ENCODE measurements around the gene NSMCE1. TPM values are rescaled to one million over a fixed set of nuclear protein-coding genes. Genes with fewer than 3 reads are reported as not detected.

The NSMCE1 gene
- total RNA-seq, 2 donors from 2014 or later, result 37.6 to 58.2 TPM

DNA sequence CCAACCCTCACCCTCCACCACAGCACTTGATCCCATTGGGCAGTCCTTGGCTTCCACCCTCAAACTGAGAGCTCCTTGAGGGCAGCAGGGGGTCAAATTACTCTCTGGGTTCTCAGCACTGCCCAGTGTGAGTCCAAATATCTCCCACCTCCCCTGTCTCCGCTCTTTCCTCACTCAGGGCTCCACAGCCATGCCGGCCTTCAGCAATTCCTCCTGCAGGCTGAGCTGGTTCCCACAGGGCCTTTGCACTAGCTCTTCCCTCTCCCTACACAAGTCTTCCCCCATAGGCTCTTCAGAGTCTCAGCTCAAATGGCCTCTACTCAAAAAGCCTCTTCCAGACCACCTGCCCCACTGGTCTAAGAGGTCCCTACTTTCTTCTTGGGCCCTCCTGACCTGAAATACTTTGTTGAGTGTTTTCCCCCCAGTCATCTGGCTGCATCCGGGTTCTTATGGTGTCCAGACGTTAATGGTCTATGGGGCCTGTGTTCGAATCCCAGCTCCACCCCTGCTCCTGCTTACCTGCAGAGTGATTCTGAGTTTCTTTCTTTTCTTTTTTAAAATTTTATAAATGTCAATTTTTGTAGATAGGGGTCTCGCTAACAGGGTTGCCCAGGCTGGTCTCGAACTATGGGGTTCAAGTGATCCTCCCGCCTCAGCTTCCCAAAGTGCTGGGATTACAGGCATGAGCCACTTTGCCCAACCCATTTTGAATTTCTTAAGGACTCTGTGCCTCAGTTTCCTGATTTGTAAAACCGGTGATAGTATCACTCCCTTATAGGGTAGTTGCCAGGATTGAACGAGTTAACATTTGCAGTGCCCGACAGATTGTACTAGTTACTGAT, 44.2 kb upstream of the NSMCE1 start:
- DNase-seq, result no peak
- intact Hi-C loops (cut with DNase I), result loop anchor here (5.0 to 10.0 kb wide), 2 partner anchors 48 to 76 kb away; partner anchors contain the start of gene NSMCE1

DNA sequence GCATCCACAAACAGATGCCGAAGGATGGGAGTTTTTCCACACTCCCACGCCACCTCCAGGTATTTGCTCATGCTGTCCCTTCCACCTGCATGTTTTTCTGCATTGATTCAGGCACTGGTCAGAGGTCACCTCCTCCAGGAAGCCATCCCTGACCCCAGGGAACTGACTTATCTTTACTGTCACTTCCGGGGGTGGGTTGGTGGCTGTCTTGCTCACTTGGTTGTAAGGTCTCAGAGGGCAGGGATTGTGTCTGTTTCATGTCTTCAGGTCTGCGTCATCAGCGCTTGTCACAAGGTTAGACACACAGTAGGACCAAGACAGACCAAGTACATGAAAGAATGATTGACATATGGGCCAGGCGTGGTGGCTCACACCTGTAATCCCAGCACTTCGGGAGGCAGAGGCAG, 43.3 kb upstream of the NSMCE1 start:
- DNase-seq, result no peak
- intact Hi-C loops (cut with DNase I), result loop anchor here (5.0 to 10.0 kb wide), 2 partner anchors 47 to 75 kb away; partner anchors contain the start of gene NSMCE1

More for the DNA sequence above, 44.2 kb upstream of the NSMCE1 start:
- no peaks in the 10 kb centered on the region for H3K27me3 ChIP-seq
- H3K36me3 ChIP-seq, result no peaks in the 10 kb centered on the region
- H3K4me3 ChIP-seq, result peak overlapping the region; percentile 91
- H3K4me1 ChIP-seq, result peaks cover 5% of the 10 kb centered on the region
- H3K9ac ChIP-seq (ENCODE audit: low read depth in 2 of 2, low read length in 2 of 2), result peak overlapping the region; percentile 74 to 100
- H3K9me3 ChIP-seq, result no peaks in the 10 kb centered on the region
- TF ChIP-seq, protein P1, sequence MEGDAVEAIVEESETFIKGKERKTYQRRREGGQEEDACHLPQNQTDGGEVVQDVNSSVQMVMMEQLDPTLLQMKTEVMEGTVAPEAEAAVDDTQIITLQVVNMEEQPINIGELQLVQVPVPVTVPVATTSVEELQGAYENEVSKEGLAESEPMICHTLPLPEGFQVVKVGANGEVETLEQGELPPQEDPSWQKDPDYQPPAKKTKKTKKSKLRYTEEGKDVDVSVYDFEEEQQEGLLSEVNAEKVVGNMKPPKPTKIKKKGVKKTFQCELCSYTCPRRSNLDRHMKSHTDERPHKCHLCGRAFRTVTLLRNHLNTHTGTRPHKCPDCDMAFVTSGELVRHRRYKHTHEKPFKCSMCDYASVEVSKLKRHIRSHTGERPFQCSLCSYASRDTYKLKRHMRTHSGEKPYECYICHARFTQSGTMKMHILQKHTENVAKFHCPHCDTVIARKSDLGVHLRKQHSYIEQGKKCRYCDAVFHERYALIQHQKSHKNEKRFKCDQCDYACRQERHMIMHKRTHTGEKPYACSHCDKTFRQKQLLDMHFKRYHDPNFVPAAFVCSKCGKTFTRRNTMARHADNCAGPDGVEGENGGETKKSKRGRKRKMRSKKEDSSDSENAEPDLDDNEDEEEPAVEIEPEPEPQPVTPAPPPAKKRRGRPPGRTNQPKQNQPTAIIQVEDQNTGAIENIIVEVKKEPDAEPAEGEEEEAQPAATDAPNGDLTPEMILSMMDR (IDR thresholded peaks at IDR 0.05), result no peak
- H3K27ac ChIP-seq, result peak overlapping the region; percentile 99

DNA sequence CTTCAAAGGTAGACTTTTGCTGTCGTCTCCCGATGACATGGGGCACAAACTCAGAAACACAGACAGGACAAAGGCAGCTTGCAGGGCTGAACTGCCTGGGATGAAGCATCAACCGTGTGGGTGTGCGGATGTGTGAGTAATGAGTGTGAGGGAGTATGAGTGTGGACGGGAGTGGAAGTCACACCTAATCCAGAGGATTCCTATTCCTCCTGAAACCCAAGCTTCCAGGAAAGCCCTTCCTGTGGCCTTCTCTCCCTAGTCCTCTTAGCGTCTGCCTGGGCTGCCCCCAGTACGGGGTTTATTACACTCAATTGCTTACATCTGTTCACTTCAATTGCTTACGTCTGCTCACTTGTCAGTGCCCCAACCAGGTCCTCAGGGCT, 42.9 kb upstream of the NSMCE1 start:
- intact Hi-C loops (cut with DNase I), result loop anchor here (5.0 to 10.0 kb wide), 2 partner anchors 47 to 74 kb away; partner anchors contain the start of gene NSMCE1
- Histone ChIP-seq H3K4me1 (no peaks in the 10 kb centered on the region), H3K36me3 (no peaks in the 10 kb centered on the region), H3K27me3 (no peaks in the 10 kb centered on the region), H3K9me3 (no peaks in the 10 kb centered on the region), H3K9ac (ENCODE audit: low read depth in 2 of 2, low read length in 2 of 2) (no peak overlapping the region), H3K27ac (no peak overlapping the region), H3K4me3 (no peak overlapping the region)
- TF ChIP-seq, protein P1 (IDR thresholded peaks at IDR 0.05), result no peak
- DNase-seq, result no peak

More for the DNA sequence above, 43.3 kb upstream of the NSMCE1 start:
- H3K27me3 ChIP-seq, result no peaks in the 10 kb centered on the region
- H3K36me3 ChIP-seq, result no peaks in the 10 kb centered on the region
- H3K4me3 ChIP-seq, result no peak overlapping the region
- H3K4me1 ChIP-seq, result no peaks in the 10 kb centered on the region
- H3K27ac ChIP-seq, result no peak overlapping the region
- TF ChIP-seq, protein P1 (IDR thresholded peaks at IDR 0.05), result no peak
- no peaks in the 10 kb centered on the region for H3K9me3 ChIP-seq
- peak overlapping the region in 1 of 2 donors; percentile 18 for H3K9ac ChIP-seq (ENCODE audit: low read depth in 2 of 2, low read length in 2 of 2)

DNA sequence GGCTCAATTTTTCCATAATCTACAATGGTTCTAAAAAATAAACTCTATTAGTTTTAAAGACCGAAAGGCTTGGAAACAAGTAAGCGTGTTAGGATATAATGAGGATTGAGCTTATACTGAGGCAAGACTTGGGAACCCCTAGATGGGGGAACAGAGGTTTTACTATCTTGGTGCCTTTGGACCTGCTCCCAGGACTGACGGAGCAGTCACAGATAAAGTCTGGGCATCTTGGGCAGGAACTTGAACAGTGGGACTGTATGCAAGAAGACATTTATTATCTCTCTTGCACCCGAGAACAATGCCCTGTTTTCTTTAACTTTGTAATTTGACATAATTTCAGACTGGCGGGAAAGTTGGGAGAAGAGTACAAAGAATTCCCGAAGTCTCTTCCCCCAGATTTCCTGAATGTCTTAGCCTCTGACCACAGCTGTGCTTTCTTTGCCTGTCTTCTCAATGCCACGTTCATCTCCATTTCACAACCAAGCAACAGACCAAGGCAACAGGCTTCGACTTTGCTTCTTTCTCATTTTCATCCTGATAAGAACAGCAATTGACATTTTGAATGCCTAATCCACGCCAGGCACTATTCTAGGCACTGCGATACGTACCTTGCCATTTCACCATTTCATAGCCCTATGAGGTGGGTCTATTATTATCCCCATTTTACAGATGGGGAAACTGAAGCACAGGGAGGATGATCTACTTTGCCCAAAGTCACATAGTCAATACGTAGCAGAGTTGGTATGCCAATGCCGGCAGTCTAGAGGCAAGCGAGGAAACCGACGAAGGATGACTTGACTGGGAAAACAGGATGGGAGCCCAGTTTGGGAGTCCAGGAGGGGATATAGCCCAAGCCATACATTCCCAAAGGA, 42.2 kb upstream of the NSMCE1 start:
- no peak for DNase-seq
- H3K4me3 ChIP-seq, result no peak overlapping the region
- no peak overlapping the region for H3K27ac ChIP-seq
- H3K36me3 ChIP-seq, result no peaks in the 10 kb centered on the region
- H3K9ac ChIP-seq (ENCODE audit: low read depth in 2 of 2, low read length in 2 of 2), result no peak overlapping the region
- H3K27me3 ChIP-seq, result no peaks in the 10 kb centered on the region
- TF ChIP-seq, protein P1 (IDR thresholded peaks at IDR 0.05), result no peak
- no peaks in the 10 kb centered on the region for H3K9me3 ChIP-seq
- intact Hi-C loops (cut with DNase I), result loop anchor here (5.0 to 10.0 kb wide), 2 partner anchors 46 to 74 kb away; partner anchors contain the start of gene NSMCE1
- no peaks in the 10 kb centered on the region for H3K4me1 ChIP-seq

DNA sequence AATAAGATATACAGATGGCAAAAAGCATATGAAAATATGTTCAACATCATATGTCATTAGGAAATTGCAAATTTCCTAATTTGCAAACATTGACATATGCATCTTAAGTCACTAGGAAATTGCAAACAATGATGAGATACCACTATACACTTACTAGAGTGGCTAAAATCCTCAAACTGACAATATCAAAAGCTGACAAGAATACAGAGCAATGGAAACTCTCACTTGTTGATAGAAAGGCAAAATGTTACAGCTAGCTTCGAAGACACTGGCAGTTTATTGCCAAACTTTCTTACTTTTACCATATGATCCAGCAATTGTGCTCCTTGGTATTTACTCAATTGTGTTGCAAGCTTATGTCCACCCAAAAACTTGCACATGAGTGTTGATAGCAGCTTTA, 40.2 kb upstream of the NSMCE1 start:
- Histone ChIP-seq H3K9ac (ENCODE audit: low read depth in 2 of 2, low read length in 2 of 2) (no peak overlapping the region), H3K4me1 (no peaks in the 10 kb centered on the region), H3K36me3 (no peaks in the 10 kb centered on the region), H3K9me3 (no peaks in the 10 kb centered on the region), H3K4me3 (no peak overlapping the region), H3K27ac (no peak overlapping the region), H3K27me3 (no peaks in the 10 kb centered on the region)
- intact Hi-C loops (cut with DNase I), result no loop called here
- no peak for DNase-seq
- TF ChIP-seq, protein P1 (IDR thresholded peaks at IDR 0.05), result no peak
